Measurements from ENCODE around the gene ZP2.
"Not testable (repeated sequence)": the region's sequence is repeated elsewhere in the genome, so short reads cannot be mapped to it uniquely, and the experiment has no call there.

The ZP2 gene

DNA sequence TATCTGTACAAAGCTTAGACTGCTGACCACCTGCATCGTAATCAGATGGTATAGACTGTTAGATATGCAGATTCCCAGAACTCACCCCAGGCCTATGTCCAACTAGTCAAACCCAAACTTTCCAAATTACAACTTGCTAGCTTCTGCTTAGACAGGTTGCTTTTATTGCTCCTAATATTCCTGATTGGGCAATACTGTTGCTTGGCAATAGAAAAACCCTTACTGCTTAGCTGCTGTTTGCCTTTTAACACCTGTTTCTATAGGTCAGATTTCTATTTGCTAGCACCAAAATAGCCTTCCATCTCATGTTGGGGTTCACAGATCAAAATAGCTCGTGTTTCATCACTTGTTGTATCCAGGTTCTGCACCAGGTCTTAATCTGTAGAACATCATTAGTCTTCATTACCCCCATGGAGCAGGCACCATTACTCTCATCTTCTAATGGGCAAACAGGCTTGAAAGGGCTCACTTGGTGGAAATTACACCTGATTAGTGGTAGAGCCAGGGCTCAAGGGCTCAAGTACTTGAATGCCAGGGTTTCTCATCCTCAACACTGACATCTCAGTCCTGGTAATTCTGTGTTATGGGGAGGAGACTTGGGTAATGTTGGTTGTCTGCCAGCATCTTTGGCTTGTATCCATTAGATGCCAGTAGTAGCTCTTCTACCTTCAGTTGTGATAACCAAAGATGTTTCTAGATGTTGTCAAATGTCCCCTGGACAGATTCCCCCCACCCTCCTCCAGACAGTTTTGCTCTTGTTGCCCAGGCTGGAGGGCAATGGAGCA, 2.7 kb downstream of the ZP2 start:
- no peak for FAIRE-seq

DNA sequence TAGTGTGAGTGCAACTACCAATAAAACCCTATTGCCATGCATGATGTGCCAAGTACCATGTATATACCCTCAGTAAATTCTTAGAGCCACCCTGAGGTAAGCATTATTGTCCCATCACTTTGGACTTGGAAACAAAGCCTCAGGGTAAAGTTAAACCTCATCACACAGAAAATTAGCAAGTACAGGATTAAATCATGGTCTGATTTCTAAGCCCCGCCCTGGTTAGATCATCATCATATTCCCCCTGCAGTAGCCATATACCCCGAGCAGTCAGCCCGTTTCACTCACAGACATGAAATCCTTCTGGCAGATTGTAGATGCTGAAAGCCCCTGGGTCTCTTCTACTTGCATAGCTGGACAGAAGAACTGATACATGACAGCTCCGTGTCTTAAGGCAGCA, 4.8 kb downstream of the ZP2 start:
- FAIRE-seq: no peak

DNA sequence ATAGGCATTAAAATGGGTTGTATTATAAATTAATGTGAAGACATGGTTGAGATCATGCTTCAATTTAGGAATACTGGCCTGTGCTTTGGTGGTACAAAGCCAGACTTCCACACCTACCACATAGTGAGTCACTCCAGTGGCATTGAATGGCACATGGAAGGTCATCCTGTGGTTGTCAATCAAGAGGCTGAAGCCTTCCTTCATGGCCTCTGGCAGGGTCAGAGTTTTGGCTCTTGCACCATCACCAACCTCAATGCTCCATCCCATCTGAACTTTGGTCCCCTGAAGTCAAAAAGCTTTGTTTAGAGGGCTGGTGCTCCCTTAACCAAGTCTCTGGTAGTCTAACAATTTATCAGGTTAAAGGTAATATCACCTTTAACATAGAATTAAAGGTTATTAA, 6.1 kb downstream of the ZP2 start:
- no peak for FAIRE-seq

DNA sequence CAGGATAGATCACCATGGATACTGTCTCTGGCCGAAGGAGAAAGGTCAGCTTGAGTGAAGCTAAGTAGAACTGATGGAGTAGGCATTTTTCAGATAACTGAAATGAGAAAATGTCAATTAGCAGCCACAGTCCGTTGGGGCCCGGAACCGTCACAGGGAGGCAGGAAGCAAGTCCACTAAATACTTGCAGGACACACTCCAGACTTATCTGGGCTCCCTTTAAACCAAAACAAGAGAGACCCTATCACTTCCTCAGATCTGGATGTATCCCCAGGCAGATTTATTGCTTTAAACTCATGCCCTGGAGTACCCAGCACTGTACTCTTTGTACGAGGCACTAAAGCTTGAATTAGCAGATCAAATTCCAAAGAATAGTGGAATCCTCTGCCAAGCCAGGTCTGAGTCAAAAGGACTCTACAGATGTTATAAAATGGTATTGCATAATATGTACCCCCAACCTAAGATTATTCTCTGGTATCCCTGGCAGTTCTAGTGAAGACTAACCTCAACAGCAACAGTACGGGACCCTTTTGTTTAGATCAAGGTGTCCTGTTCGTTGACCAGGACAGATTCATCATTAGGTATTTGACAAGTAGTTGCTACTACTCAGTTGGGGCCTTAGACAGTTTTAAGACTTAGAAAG, 8.1 kb downstream of the ZP2 start:
- no peak for FAIRE-seq

DNA sequence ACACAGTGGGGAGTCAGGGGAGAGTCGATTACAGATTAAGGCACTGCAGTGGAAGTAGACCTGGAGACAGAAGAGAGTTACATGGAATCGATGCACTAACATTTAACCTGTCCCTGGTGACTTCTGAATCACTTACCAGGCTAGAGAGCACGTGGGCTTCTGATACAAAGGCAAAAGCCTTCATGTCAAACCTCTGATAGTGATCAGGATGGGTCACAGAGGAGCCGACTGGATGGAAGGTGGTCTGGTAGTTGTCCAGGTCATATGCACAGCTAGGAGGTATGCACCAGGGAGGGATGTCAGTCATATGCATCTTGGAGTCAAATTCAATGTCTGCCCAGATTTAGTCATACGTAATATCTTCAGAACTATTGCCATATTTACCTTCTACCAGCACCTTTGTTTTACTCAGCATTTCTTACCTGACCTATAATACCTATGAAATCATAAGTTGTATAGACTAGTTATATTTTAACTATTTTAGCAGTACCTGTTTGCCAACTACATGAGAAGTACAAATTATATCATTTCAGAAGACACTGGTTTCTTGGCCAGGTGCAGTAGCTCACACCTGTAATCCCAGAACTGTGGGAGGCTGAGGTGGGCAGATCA, 11.7 kb downstream of the ZP2 start:
- FAIRE-seq: no peak

DNA sequence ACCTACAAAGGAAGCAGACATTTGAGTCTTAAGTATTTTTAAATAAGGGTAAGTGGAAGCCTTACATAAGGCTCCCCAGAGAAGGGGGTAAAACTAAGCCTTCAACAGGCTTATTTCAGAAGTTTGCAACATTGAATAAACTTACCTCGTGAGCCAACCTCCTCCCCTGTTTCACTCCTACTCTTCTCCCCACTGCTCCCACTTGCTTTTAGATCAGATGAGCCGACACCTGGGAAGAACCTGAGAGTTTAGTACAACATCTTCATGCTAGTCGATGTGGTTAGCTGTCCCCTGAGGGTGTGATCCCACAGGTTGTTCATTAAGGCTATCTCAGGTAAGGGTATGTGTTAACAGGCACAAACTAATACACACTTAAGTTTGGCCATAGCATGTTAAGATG, 13.8 kb downstream of the ZP2 start:
- no peak for FAIRE-seq

DNA sequence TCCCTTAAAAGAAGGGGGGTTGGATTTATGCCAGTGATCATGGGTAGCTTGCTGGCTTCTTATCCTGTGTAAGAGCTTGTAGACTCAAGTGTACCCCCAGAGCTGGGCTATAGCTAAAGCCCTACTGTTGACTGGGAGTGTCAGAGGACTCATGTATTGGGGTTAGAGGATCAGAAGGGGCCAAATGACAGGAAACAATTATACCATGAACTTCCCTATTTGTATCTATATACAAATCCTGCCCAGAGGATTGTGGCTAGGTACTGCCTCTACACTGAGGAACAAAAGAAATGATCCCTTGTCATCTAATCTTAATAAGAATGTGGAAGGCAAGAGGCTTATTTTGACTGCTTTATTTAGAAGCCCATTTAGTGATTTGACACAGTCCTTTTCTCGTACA, 14.3 kb downstream of the ZP2 start:
- no peak for FAIRE-seq

DNA sequence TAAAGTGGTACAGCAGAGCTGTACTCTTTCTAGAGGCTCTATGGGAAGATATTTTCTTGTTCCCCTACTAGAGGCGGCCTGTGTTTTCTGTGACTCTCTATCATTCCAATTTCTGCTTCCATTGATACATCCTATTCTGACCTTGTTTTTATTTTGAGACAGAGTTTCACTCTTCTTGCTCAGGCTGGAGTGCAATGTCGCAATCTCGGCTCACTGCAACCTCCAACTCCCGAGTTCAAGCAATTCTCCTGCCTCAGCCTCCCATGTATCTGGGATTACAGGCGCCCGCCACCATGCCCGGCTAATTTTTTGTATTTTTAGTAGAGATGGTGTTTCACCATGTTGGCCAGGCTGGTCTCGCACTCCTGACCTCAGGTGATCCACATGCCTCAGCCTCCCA, 16.0 kb downstream of the ZP2 start:
- not testable (repeated sequence) for FAIRE-seq

DNA sequence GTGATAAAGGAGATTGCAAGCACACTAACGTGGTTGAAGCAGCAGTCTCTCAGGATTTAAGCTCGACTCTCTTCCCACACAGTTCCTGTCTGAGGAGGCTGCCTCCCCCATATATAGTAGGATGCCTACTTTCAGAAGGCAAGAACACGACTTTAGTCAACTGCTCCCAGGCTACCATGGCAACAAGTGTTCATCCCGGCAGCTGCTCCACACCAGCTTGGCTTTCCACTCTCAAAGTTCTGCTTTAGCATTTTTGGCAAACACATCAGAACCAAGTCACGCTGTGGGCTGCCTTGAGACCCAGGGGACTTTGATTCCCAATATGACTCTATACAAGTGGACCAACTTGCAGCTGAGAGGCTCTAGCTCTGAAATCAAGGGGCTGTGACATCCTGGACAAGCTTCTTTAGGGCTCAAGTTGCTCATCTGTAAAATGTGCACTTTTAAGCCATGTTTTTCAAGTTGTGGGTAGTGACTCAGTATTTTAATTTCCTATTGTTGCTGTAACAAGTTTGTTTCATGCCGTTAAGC, 16.5 kb downstream of the ZP2 start:
- no peak for FAIRE-seq

DNA sequence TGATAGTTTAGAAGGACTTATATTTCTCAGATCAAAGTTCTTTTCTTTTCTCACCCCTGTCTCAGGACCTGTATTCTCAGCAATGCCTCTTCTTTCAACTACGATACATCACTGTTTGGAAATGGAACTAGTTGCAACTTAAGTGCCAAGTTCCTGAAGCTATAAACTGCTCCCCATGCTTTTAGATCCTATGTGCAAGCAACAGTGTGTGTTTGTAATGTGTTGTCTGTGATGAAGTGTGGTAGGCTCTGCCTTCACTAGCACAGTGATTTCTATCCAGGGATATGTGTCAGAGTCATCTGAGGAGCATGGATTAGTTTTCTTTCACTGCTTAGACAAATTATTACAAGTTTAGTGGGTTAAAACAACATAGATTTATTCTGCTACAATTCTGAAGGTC, 18.4 kb downstream of the ZP2 start:
- no peak for FAIRE-seq

DNA sequence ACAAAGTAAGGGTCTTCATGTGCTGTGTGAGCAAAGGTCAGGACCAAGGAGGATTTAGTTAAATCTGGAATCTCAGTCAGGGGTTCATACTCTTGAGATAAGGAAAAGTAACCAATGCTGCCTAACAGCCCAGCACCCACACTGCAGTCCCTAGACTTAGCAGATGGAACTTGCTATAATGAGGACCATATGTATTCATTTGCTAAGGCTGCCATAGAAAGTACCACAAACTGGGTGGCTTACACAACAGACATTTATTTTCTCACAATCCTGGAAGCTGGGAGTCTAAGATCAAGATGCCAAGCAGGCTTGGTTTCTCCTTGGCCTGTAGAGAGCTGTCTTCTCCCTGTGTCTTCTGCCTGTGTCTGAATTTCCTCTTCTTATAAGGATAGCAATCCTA, 20.8 kb downstream of the ZP2 start:
- FAIRE-seq: no peak

DNA sequence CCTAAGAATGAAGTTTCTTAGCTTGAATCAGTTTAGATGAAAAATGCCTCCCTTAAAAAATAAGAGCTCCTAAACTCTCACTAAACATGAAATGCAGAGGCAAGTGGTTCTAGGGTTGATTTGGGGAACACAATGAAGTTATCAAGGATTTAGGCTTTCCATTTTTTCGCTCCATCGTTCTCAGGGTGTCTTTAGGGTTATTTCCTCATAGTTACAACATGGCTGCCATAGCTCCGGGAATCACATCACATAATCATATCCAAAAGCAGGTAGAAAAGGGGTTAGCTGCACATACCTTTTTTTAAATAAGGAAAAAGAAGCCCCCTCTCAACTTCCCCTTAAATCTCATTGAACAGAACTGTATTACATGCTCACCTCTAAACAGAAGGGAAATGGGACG, 21.4 kb downstream of the ZP2 start:
- FAIRE-seq: no peak

DNA sequence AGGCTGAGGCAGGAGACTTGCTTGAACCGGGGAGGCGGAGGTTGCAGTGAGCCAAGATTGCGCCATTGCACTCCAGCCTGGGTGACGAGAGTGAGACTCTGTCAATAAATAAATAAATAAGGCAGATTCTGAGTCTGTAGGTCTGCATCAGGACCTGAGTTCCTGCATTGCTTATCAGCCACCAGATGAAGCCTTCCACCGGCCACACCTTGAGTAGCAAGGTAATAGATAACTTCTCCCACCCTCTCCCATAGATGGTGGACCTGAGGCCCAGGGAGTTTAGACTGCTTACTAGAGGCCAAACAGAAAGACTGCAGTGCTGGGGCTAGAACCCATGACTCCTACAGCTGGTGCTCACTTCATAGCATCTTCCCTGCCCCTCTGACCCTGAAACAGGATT, 22.1 kb downstream of the ZP2 start:
- FAIRE-seq: no peak

DNA sequence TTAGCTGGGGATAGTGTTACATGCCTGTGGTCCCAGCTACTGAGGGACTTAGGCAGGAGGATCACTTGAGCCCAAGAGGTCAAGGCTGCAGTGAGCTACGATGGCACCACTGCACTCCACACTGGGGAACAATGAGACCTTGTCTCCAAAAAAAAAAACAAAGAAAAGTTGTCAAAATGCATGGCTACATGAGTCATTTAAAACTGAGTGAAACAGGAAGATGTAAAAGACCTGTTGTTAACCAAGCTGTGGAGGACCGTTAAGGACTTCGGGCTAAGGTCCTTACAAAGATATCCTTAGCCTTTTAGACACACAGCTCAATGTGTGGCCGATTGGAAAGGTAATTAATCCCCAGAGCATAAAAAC, 25.1 kb downstream of the ZP2 start:
- FAIRE-seq: no peak

DNA sequence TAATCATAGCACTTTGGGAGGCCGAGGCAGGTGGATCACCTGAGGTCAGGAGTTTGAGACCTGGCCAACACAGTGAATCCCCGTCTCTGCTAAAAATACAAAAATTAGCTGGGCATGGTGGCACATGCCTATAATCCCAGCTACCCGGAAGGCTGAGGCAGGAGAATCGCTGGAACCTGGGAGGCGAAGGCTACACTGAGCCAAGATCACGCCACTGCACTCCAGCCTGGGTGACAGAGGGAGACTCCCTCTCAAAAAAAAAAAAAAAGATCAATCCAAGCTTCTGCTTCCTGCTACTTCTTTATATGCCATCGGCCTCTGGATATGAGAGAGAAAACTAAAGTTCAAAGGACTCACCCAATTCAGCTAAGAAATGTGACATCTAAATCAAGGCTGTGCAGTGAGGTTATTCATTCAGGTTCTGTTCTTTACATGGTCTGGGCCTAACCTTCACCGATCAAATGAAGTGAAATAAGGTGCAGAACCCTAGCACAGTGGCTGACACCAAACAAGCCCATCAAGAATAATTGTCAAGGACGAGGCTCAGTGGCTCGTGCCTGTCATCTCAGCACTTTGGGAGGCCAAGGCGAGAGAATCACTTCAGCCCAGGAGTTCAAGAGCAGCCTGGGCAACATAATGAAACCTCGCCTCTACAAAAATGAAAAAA, 25.6 kb downstream of the ZP2 start:
- no peak for FAIRE-seq

DNA sequence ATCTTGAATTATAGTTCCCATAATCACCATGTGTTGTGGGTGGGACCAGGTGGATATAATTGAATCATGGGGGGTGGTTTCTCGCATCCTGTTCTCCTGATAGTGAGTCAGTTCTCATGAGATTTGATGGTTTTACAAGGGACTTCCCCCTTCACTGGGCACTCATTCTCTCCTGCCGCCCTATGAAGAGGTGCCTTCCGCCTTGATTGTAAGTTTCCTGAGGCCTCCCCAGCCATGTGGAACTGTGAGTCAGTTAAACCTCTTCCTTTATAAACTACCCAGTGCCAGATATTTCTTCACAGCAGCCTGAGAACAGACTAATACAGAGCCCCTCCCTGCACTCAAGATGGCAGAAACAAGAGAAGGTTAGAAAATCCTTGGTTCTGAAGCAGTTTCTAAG, 26.5 kb downstream of the ZP2 start:
- FAIRE-seq: no peak

DNA sequence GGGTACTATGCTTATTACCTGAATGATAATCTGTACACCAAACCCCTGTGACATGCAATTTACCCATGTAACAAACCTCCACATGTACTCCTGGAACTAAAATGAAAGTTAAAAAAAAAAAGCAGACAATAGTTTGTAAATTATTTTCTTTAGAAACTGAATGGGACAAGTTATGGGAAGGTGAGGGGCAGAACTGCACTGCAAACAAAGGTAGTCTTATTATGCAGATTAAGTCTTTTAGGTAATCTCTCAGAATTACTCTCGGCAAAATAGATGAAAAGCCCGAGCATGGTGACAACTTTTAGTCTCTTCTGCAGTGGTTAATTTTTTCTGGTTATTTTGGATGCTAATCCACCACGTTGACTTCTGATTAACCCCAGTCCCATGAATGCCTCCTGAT, 27.4 kb downstream of the ZP2 start:
- no peak for FAIRE-seq

DNA sequence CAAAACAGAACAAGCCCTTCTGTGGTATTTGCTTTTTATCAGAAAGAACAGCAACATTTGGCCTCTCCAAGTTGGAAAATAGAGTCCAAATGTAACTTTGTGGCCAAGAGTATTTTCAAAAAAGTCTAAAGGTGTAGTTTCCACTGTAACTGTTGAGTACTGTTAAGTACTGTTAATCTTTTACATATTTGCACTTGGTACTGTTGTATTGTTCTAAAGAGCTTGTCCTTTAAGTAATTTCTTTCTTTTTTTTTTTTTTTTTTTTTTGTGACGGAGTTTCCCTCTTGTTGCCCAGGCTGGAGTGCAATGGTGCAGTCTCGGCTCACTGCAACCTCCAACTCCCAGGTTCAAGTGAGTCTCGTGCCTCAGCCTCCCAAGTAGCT, 31.4 kb downstream of the ZP2 start:
- FAIRE-seq: no peak

DNA sequence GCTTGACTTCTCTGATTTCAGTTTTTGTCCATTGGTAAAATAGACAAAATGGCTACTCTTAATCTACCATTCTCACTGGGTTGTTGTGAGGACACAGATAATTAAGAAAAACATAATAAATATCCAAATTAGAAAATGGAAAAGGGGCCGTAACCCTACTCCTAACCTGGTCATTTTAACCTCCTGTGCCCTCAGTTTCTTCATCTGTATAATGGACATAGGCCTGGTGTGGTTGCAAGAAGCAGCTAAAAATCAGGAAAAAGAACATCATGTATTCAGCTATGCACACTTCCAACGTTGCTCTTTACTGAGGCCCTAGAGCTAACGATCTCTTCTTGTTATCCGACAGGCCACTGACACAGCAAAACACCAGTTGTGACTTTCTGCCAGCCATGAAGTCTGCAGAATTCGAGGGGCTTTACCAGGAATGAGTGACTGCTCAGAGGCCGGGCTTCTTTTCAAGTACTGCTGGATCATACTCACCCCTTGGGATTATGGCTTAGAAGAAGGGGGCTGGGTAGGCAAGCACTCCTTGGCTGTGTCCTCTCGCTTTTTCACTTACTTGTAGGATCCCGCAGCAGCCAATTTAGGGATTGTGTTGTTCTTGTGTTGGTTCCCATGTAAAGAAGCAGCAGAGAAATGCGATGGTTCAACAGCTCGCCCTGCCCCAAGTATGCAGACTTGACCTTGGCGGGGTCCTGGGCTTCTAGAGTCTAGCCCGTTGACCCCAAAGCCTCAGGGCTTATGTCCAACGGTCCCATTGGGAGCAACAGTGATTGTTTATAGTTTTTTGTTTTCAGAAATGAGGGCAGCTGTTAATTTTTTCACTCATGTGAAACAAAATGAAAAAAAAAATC, 32.0 kb downstream of the ZP2 start:
- FAIRE-seq: no peak

DNA sequence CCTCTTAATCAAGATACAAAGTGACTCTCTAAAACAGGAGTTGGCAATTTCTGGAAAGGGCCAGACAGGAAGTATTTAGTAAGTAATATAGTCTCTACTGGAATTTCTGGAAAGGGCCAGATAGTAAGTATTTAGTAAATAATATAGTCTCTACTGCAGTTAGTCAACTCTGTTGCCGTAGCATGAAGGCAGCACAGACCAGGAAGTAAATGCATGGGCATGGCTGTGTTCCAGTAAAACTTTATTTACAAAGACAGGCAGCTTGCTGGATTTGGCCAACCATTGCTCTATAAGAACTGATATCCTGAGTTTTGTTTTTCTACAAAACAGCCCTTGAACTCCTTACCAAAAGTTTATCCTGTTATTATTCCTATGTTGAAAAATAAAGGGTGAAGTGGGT, 36.0 kb downstream of the ZP2 start:
- no peak for FAIRE-seq

DNA sequence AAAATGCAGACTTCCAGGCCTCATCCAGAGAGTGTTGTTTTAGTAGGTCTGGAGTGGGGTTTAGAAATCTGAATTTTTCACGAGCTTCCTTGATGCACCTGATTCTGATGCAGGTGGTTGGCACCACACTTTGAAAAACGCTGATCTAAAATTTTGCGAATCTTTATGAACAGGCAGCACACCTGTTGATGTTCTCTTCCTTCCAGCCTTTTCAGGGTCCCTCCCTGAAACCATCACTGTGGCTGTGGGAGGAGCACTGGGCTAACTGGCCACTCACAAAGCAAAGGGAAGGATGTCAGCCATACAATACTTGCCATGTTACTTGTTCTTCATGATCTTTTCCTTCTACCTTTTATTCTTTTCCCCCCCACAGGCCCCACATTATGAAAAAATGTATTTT, 38.7 kb downstream of the ZP2 start:
- no peak for FAIRE-seq

DNA sequence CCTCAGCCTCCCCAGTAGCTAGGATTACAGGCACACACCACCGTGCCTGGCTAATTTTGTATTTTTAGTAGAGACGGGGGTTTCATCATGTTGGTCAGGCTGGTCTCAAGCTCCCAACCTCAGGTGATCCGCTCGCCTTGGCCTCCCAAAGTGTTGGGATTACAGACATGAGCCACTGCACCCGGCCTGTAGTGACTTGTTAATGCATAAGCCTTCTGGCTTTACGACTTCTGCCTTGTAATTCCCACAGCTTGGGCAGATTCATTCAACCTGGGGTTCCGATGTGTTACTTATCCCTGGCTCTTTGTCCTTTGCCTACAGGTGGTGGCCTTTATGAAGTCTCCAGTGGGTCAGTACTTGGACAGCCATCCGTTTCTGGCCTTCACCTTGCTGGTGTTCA, 41.3 kb downstream of the ZP2 start:
- FAIRE-seq: not testable (repeated sequence)
